HCT116 (cell line): ENCODE data around the gene BHLHA9. TPM values are rescaled to one million over a fixed set of nuclear protein-coding genes. Genes with fewer than 3 reads are reported as not detected.
A peak's percentile ranks its signal among the peaks of the same experiment; 100 is the strongest.

Experiments
- ATAC-seq: fragments of 200-7000 bp; cut with Tn5 transposase; 2 replicates; pipeline ENCODE4 v1.9.1; 2020; ENCODE audit warnings: mild to moderate bottlenecking, moderate library complexity
- BruUV-seq: library from RNA; stranded (reverse); fragments of 400-500 nt; replicated peaks from 2 replicates; lab custom pipeline; 2021; lab: Mats Ljungman, UMichigan
- CTCF ChIA-PET: fragments of 300-600 bp; sonication (Branson Sonifier 250); formaldehyde crosslinking; loops from one replicate; lab custom pipeline; 2021; ENCODE audit warnings: antibody characterized with exemption; lab: Charles Lee
- POLR2A ChIA-PET: fragments of 300-600, 350-600 bp; sonication (Branson Sonifier 250); formaldehyde crosslinking; loops from one replicate; lab custom pipeline; 2021; ENCODE audit warnings: antibody characterized with exemption; lab: Charles Lee
- RAD21 ChIA-PET, 2 experiments: fragments of 300-600 bp; sonication (Branson Sonifier 250); formaldehyde crosslinking; loops; one replicate each; lab custom pipeline; 2023; ENCODE audit warnings: low total read pairs in 2 of 2; ENCODE audit not compliant: uncharacterized antibody in 2 of 2, unreplicated experiment in 2 of 2, low non-redundant PET in 1 of 2; lab: Charles Lee
- DNase-seq: peaks from one replicate; pipeline ENCODE4 v3.0.0-alpha.2; 2010; ENCODE audit warnings: low read depth, low spot score
- H2AFZ ChIP-seq: fragments of 200-600 bp; shearing (Covaris generic), sonication (generic); 2 replicates; pipeline ENCODE4 v1.6.1; 2017; ENCODE audit warnings: low read depth, mixed run types, mixed read lengths, antibody characterized with exemption, low read length; ENCODE audit not compliant: poor library complexity, severe bottlenecking
- H3K27ac ChIP-seq: 2 replicates; pipeline ENCODE4 v1.5.1; 2012; ENCODE audit warnings: low read depth, low read length
- H3K27me3 ChIP-seq: fragments of 200-600 bp; sonication (generic); 2 replicates; pipeline ENCODE4 v1.6.1; 2016; ENCODE audit warnings: mixed run types, low read length, mixed read lengths; ENCODE audit not compliant: insufficient read depth
- H3K36me3 ChIP-seq, 2 experiments: fragments of 200-500 bp in 1 of 2; fragments of 200-600 bp in 1 of 2; sonication (Bioruptor generic) in 1 of 2; sonication (generic) in 1 of 2; 2 replicates each; pipeline versions ENCODE4 v1.5.1 to v1.6.1; 2014 to 2016; ENCODE audit warnings: low read length in 2 of 2, inconsistent platforms in 1 of 2, mixed read lengths in 1 of 2, mixed run types in 1 of 2; ENCODE audit not compliant: insufficient read depth in 2 of 2, control insufficient read depth in 1 of 2
- H3K4me1 ChIP-seq, 2 experiments: fragments of 200-600 bp in 1 of 2; sonication (generic) in 1 of 2; 2 replicates each; pipeline versions ENCODE4 v1.5.1 to v1.6.1; 2012 to 2017; ENCODE audit warnings: low read length in 2 of 2, inconsistent platforms in 1 of 2, mild to moderate bottlenecking in 1 of 2, mixed read lengths in 1 of 2, mixed run types in 1 of 2, moderate library complexity in 1 of 2; ENCODE audit not compliant: insufficient read depth in 2 of 2, control insufficient read depth in 1 of 2
- H3K4me2 ChIP-seq: fragments of 200-600 bp; sonication (generic); 2 replicates; pipeline ENCODE4 v1.6.1; 2017; ENCODE audit warnings: mixed run types, low read length, mixed read lengths
- H3K4me3 ChIP-seq, 2 experiments: fragments of 200-600 bp in 1 of 2; sonication (generic) in 1 of 2; replicated peaks in 1 of 2; 2 replicates each; pipeline ENCODE4 v1.5.1; 2011 to 2016; ENCODE audit warnings: low read length in 2 of 2, control low read depth in 1 of 2, low read depth in 1 of 2, mild to moderate bottlenecking in 1 of 2, mixed read lengths in 1 of 2, mixed run types in 1 of 2
- H3K79me2 ChIP-seq: fragments of 200-600 bp; sonication (generic); 2 replicates; pipeline ENCODE4 v1.6.1; 2017; ENCODE audit warnings: mild to moderate bottlenecking, mixed run types, low read length, moderate library complexity, mixed read lengths; ENCODE audit not compliant: insufficient read depth
- H3K9ac ChIP-seq: fragments of 200-600 bp; sonication (generic); 2 replicates; pipeline ENCODE4 v1.6.1; 2016; ENCODE audit warnings: low read length, mixed read lengths
- H3K9me2 ChIP-seq: fragments of 200-600 bp; sonication (generic), shearing (Covaris generic); 2 replicates; pipeline ENCODE4 v1.6.1; 2017; ENCODE audit warnings: mixed run types, mild to moderate bottlenecking, moderate library complexity; ENCODE audit not compliant: insufficient read depth
- H3K9me3 ChIP-seq, 2 experiments: fragments of 200-500 bp in 1 of 2; fragments of 200-600 bp in 1 of 2; sonication (Bioruptor generic) in 1 of 2; sonication (generic) in 1 of 2; 2 replicates each; pipeline ENCODE4 v1.6.1; 2014 to 2017; ENCODE audit warnings: low read length in 2 of 2, mixed read lengths in 2 of 2, inconsistent platforms in 1 of 2, low read depth in 1 of 2, mild to moderate bottlenecking in 1 of 2, mixed run types in 1 of 2, moderate library complexity in 1 of 2; ENCODE audit not compliant: control insufficient read depth in 1 of 2, insufficient read depth in 1 of 2
- H4K20me1 ChIP-seq: fragments of 200-600 bp; sonication (generic), shearing (Covaris generic); 2 replicates; pipeline ENCODE4 v1.6.1; 2017; ENCODE audit warnings: mixed run types, mild to moderate bottlenecking, moderate library complexity; ENCODE audit not compliant: insufficient read depth
- CBX3 ChIP-seq: IDR thresholded peaks from 2 replicates; pipeline ENCODE4 v1.6.1; 2012; ENCODE audit warnings: low read depth
- CEBPB ChIP-seq: IDR thresholded peaks from 2 replicates; pipeline ENCODE4 v1.6.1; 2012; ENCODE audit warnings: low read depth
- EGR1 ChIP-seq: IDR thresholded peaks from 2 replicates; pipeline ENCODE4 v1.6.1; 2012; ENCODE audit warnings: low read depth
- ELF1 ChIP-seq: IDR thresholded peaks from 2 replicates; pipeline ENCODE4 v1.6.1; 2012; ENCODE audit warnings: low read depth, borderline replicate concordance
- EZH2 ChIP-seq: fragments of 200-600 bp; sonication (generic); IDR thresholded peaks from 2 replicates; pipeline ENCODE4 v1.6.1; 2017; ENCODE audit warnings: antibody characterized with exemption, mixed run types
- POLR2AphosphoS5 ChIP-seq: IDR thresholded peaks from 2 replicates; pipeline ENCODE4 v1.6.1; 2011; ENCODE audit warnings: mild to moderate bottlenecking, low read depth, low read length, moderate library complexity
- SIN3A ChIP-seq: IDR thresholded peaks from 2 replicates; pipeline ENCODE4 v1.6.1; 2012; ENCODE audit warnings: low read depth
- TCF7L2 ChIP-seq: IDR thresholded peaks from 2 replicates; pipeline ENCODE4 v1.7.0; 2011; ENCODE audit warnings: borderline replicate concordance, inconsistent platforms; ENCODE audit not compliant: insufficient read depth, insufficient read length; ENCODE audit errors: extremely low read depth
- ZFX ChIP-seq: fragments of 450-650 bp; IDR thresholded peaks from 2 replicates; pipeline ENCODE4 v1.6.1; 2017
- ZNF274 ChIP-seq: fragments of 200-500 bp; sonication (Bioruptor generic); IDR thresholded peaks from 2 replicates; pipeline ENCODE4 v1.6.1; 2014; ENCODE audit warnings: mild to moderate bottlenecking, low read depth, low read length, inconsistent platforms
- intact Hi-C: fragments of 100-400 bp; cut with micrococcal nuclease; formaldehyde crosslinking; loops from 2 replicates; pipeline ENCODE4 v1.10.0; 2022
- total RNA-seq: library from RNA; stranded (reverse); gene quantifications from one replicate; pipeline ENCODE4 v1.2.1, GENCODE V29; 2021; ENCODE audit not compliant: unreplicated experiment
- TF ChIP-seq, protein P1 (sequence below): IDR thresholded peaks from 2 replicates; pipeline ENCODE4 v1.6.1; 2012; ENCODE audit warnings: low read depth

BHLHA9 gene
- total RNA-seq, 1 experiment from 2014 or later, result not detected

DNA sequence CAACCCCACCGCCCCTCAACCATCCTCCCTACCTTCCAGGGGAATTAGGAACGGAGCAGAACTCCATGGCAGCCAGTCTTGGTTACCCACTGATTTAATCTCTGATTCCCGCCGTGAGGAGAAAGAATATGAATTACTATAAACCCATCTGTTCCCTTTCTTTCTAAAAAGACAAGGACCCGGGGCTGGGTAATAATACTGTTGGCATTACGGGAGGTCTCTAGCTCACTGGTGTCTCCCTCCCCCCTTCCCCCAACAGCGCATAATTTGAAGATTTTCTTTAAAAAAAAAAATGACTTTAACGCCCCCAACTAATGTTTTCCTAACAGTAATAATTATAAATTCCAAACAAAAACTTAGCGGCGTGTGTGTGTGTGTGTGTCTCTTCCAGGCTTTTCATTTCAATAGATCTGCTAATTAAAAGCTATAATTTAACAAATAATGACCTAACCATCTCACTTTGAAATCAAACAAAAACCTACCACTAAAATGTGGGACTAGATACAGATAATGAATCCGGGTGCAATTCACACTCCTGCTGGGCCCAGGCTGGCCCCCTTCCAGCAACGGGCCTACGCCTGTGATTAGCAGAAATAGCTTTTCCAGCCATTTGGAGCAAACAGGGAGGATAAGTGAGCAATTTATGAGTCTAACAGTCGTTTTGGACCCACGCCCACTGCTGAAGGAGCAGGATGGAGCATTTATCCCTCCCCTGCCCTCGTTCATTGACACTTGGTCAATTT lies 18.2 kb upstream of the BHLHA9 start:
- Histone ChIP-seq H3K4me2 (no peak overlapping the region), H3K9me2 (no peaks in the 10 kb centered on the region), H3K36me3 (no peaks in the 10 kb centered on the region), H3K27ac (no peak overlapping the region), H2AFZ (no peak overlapping the region), H3K79me2 (no peaks in the 10 kb centered on the region), H4K20me1 (no peaks in the 10 kb centered on the region), H3K4me1 (peaks cover 3 to 14% of the 10 kb centered on the region in 2 experiments; a peak in 2 of 4 replicates), H3K9ac (no peak overlapping the region), H3K4me3 (no peak overlapping the region), H3K9me3 (no peaks in the 10 kb centered on the region), H3K27me3 (no peaks in the 10 kb centered on the region)
- TF ChIP-seq CBX3 (no peak), ZNF274 (no peak), SIN3A (no peak), POLR2AphosphoS5 (no peak), TCF7L2 (no peak), EZH2 (no peak), ELF1 (no peak), ZFX (no peak), CEBPB (no peak), EGR1 (no peak)
- TF ChIP-seq, protein P1, sequence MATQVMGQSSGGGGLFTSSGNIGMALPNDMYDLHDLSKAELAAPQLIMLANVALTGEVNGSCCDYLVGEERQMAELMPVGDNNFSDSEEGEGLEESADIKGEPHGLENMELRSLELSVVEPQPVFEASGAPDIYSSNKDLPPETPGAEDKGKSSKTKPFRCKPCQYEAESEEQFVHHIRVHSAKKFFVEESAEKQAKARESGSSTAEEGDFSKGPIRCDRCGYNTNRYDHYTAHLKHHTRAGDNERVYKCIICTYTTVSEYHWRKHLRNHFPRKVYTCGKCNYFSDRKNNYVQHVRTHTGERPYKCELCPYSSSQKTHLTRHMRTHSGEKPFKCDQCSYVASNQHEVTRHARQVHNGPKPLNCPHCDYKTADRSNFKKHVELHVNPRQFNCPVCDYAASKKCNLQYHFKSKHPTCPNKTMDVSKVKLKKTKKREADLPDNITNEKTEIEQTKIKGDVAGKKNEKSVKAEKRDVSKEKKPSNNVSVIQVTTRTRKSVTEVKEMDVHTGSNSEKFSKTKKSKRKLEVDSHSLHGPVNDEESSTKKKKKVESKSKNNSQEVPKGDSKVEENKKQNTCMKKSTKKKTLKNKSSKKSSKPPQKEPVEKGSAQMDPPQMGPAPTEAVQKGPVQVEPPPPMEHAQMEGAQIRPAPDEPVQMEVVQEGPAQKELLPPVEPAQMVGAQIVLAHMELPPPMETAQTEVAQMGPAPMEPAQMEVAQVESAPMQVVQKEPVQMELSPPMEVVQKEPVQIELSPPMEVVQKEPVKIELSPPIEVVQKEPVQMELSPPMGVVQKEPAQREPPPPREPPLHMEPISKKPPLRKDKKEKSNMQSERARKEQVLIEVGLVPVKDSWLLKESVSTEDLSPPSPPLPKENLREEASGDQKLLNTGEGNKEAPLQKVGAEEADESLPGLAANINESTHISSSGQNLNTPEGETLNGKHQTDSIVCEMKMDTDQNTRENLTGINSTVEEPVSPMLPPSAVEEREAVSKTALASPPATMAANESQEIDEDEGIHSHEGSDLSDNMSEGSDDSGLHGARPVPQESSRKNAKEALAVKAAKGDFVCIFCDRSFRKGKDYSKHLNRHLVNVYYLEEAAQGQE, result no peak
- CTCF ChIA-PET, result no interaction called here
- DNase-seq (no peak), ATAC-seq (no peak)
- intact Hi-C loops, result no loop called here
- RAD21 ChIA-PET, result no interaction called here
- TSS peak; percentile 75 for BruUV-seq
- POLR2A ChIA-PET, result no interaction called here
